Uterus (tissue), 4 donors: ENCODE measurements around the gene DONSON. TPM values are rescaled to one million over a fixed set of nuclear protein-coding genes. Genes with fewer than 3 reads are reported as not detected.
"Not testable (repeated sequence)": the region's sequence is repeated elsewhere in the genome, so short reads cannot be mapped to it uniquely, and the experiment has no call there.

Source experiments
- DNase-seq, 2 donors: peaks; one replicate each; pipeline ENCODE4 v3.0.0-alpha.2; 2019 to 2020
- H3K27ac ChIP-seq, 2 donors: fragments of 200-600 bp; sonication (generic); 1 replicate in 1 of 2; 2 replicates in 1 of 2; pipeline ENCODE4 v1.5.1; 2016 to 2018
- H3K27me3 ChIP-seq, 2 donors: fragments of 200-600 bp; sonication (generic); one replicate each; pipeline ENCODE4 v1.5.1; 2018 to 2019; ENCODE audit warnings: control low read depth in 1 of 2
- H3K36me3 ChIP-seq, 2 donors: fragments of 200-600 bp; sonication (generic); one replicate each; pipeline ENCODE4 v1.5.1; 2019; ENCODE audit warnings: control low read depth in 1 of 2
- H3K4me1 ChIP-seq, 2 donors: fragments of 200-600 bp; sonication (generic); one replicate each; pipeline ENCODE4 v1.5.1; 2018 to 2019; ENCODE audit warnings: control low read depth in 1 of 2
- H3K4me3 ChIP-seq, 2 donors: fragments of 200-600 bp; sonication (generic); 1 replicate in 1 of 2; 2 replicates in 1 of 2; pipeline ENCODE4 v1.5.1; 2018 to 2019; ENCODE audit warnings: mild to moderate bottlenecking in 1 of 2
- H3K9me3 ChIP-seq, 2 donors: fragments of 200-600 bp; sonication (generic); one replicate each; pipeline ENCODE4 v1.5.1; 2019; ENCODE audit warnings: control low read depth in 1 of 2
- CTCF ChIP-seq, 4 experiments: fragments of 200-600 bp in 2 of 4; fragments of 450-650 bp in 2 of 4; sonication (generic) in 2 of 4; IDR thresholded peaks; one replicate each; pipeline ENCODE4 v1.5.1; 2016 to 2019; ENCODE audit warnings: antibody characterized with exemption in 4 of 4, mild to moderate bottlenecking in 2 of 4, moderate library complexity in 1 of 4
- POLR2A ChIP-seq, 2 donors: fragments of 450-650 bp; IDR thresholded peaks; one replicate each; pipeline ENCODE4 v1.6.1; 2016; ENCODE audit warnings: antibody characterized with exemption in 2 of 2, mild to moderate bottlenecking in 1 of 2, moderate library complexity in 1 of 2
- intact Hi-C: fragments of 100-400 bp; cut with DNase I; formaldehyde crosslinking; loops from one replicate; pipeline ENCODE4 v1.15.1; 2023; ENCODE audit warnings: low total_unique reads
- total RNA-seq, 4 donors: library from RNA; depleted of rRNA in 3 of 4; stranded (reverse); fragments of >200 nt in 3 of 4; gene quantifications; one replicate each; pipeline versions ENCODE4 v1.1.0 to v1.2.4, GENCODE V29; 2014 to 2023
- donor health status: DM: yes; HTN: yes; CAD: no.

DONSON gene
- total RNA-seq, 4 donors from 2014 or later, result 7.2 to 19.8 (median 12.8) TPM

- no peak for DNase-seq
- no peaks in the 10 kb centered on the region for H3K36me3 ChIP-seq
- TF ChIP-seq CTCF (IDR thresholded peaks at IDR 0.05), result no peak
These were observed 31.2 kb upstream of the DONSON start for GRCh38 chr21:33619726-33620125.

GRCh38 chr21:33618407-33618806, 29.9 kb upstream of the DONSON start:
- intact Hi-C loops, result no loop called here
- no peak overlapping the region for H3K27ac ChIP-seq
- TF ChIP-seq CTCF (IDR thresholded peaks at IDR 0.05), result no peak
- no peak for TF ChIP-seq POLR2A (IDR thresholded peaks at IDR 0.05)
- no peaks in the 10 kb centered on the region for H3K36me3 ChIP-seq
- H3K4me3 ChIP-seq, result no peak overlapping the region
- DNase-seq, result no peak
- no peaks in the 10 kb centered on the region for H3K4me1 ChIP-seq
- H3K9me3 ChIP-seq, result no peaks in the 10 kb centered on the region
- H3K27me3 ChIP-seq, result no peaks in the 10 kb centered on the region

More at GRCh38 chr21:33619726-33620125, 31.2 kb upstream of the DONSON start:
- no peaks in the 10 kb centered on the region for H3K27me3 ChIP-seq
- no peaks in the 10 kb centered on the region for H3K4me1 ChIP-seq
- no peaks in the 10 kb centered on the region for H3K9me3 ChIP-seq
- no peak overlapping the region for H3K27ac ChIP-seq
- intact Hi-C loops, result no loop called here
- no peak overlapping the region for H3K4me3 ChIP-seq

DNA sequence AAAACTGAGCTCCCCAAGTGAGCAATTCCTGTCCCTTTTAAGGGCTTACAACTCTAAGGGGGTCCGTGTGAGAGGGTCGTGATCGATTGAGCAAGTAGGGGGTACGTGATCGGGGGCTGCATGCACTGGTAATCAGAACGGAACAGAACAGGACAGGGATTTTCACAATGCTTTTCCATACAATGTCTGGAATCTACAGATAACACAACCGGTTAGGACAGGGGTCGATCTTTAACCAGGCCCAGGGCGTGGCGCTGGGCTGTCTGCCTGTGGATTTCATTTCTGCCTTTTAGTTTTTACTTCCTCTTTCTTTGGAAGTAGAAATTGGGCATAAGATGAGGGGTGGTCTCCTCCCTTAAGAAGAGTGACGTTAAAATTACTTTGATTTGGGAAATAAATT, 29.1 kb upstream of the DONSON start:
- H3K27ac ChIP-seq, H3K36me3 ChIP-seq, DNase-seq, H3K9me3 ChIP-seq, H3K4me3 ChIP-seq, H3K4me1 ChIP-seq, intact Hi-C loops, H3K27me3 ChIP-seq: not testable (repeated sequence)

DNA sequence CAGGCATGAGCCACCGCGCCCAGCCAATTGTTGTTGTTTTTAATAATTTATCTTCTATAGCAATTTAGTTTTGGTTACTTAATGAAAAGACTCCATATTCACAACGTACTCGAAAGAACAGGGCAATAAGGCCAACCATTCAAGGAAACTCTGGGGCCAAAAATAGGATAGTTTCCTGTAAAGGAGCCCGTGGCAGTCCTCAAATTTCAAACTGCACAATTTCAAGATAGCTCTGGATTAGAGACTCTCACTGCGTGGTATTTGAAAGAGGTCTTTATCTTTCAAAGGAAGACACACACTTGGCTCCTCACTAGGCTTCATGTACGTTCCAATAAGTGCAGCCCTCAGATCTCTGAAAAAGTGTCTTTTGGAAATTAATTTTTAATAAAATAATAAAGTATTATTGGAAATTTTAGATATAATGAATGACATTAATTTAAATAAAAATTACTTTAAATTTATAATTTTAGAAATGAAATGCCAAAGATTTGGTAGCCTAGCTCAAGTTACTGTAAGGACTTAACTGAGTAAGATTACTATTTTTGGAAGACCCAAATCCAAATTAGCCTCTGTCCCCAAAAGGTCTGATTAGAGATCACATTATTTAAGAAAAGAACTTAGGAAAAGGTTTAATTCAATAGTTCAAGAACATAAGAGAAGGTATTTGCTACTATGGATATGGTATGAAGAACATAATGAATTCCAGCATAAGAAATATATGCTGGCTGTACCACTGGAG, 22.7 kb upstream of the DONSON start:
- H3K27ac ChIP-seq, result no peak overlapping the region
- H3K27me3 ChIP-seq, result no peaks in the 10 kb centered on the region
- no peaks in the 10 kb centered on the region for H3K9me3 ChIP-seq
- H3K4me1 ChIP-seq, result no peaks in the 10 kb centered on the region
- no peak overlapping the region for H3K4me3 ChIP-seq
- no peak for DNase-seq
- intact Hi-C loops, result no loop called here
- no peaks in the 10 kb centered on the region for H3K36me3 ChIP-seq
- TF ChIP-seq POLR2A (IDR thresholded peaks at IDR 0.05), result no peak
- TF ChIP-seq CTCF (IDR thresholded peaks at IDR 0.05), result no peak

DNA sequence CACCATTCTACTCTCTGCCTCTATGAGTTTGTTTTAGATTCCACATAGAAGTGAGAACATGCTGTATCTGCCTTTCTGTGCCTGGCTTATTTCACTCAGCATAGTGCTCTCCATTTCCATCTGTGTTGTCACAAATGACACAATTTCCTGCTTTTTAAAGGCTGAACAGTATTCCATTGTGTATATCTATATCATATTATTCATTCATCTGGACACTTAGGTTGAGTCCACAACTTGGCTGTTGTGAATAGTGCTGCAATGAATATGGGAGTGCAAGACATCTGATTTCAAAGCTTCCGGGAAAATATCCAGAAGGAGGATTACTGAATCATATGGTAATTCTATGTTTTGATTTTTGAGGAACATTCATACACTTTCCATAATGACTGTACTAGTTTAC, 20.1 kb upstream of the DONSON start:
- no peak for TF ChIP-seq POLR2A (IDR thresholded peaks at IDR 0.05)
- TF ChIP-seq CTCF (IDR thresholded peaks at IDR 0.05), result no peak
- Histone ChIP-seq H3K36me3 (no peaks in the 10 kb centered on the region), H3K27me3 (no peaks in the 10 kb centered on the region), H3K4me1 (no peaks in the 10 kb centered on the region), H3K9me3 (no peaks in the 10 kb centered on the region), H3K4me3 (no peak overlapping the region), H3K27ac (no peak overlapping the region)
- intact Hi-C loops, result no loop called here
- DNase-seq, result no peak

- intact Hi-C loops, result no loop called here
- H3K9me3 ChIP-seq, result no peaks in the 10 kb centered on the region
- no peaks in the 10 kb centered on the region for H3K36me3 ChIP-seq
- H3K4me1 ChIP-seq, result no peaks in the 10 kb centered on the region
- no peak overlapping the region for H3K27ac ChIP-seq
- no peak for TF ChIP-seq POLR2A (IDR thresholded peaks at IDR 0.05)
- no peak for TF ChIP-seq CTCF (IDR thresholded peaks at IDR 0.05)
- no peak for DNase-seq
- H3K27me3 ChIP-seq, result no peaks in the 10 kb centered on the region
- no peak overlapping the region for H3K4me3 ChIP-seq
These were observed 9.6 kb upstream of the DONSON start for GRCh38 chr21:33598051-33598450.
